HG03575 (cell line): ENCODE measurements around the gene C16orf54.
"Not testable (repeated sequence)": the region's sequence is repeated elsewhere in the genome, so short reads cannot be mapped to it uniquely, and the experiment has no call there.

Source experiments
- ATAC-seq: cut with Tn5 transposase; IDR thresholded peaks from one replicate; pipeline ENCODE4 v1.9.1; 2021; ENCODE audit not compliant: unreplicated experiment, insufficient number of reproducible peaks, low FRiP score; ENCODE audit errors: extremely low read depth

The C16orf54 gene

GRCh38 chr16:29770250-29770929, 24.6 kb upstream of the C16orf54 start:
- no peak for ATAC-seq

GRCh38 chr16:29769507-29769906, 23.7 kb upstream of the C16orf54 start:
- ATAC-seq: no peak

GRCh38 chr16:29767062-29767461, 21.3 kb upstream of the C16orf54 start:
- no peak for ATAC-seq

DNA sequence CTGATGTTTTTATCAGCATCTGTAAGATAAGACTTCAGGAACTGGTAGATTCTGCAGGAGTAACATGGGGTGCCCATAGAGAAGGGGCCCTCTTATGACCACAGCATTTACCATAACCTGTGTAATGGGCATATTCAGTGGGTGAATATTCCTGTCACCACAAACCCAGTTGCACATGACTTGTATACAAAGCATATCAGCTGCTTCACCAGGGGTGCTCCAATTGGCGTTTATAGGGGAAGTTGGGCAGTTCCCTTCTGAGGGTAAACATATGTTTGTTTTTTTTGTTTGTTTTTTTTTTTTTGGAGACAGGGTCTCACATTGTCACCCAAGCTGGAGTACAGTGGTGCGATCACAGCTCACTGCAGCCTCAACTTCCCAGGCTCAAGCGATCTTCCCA, 20.8 kb upstream of the C16orf54 start:
- ATAC-seq: no peak

DNA sequence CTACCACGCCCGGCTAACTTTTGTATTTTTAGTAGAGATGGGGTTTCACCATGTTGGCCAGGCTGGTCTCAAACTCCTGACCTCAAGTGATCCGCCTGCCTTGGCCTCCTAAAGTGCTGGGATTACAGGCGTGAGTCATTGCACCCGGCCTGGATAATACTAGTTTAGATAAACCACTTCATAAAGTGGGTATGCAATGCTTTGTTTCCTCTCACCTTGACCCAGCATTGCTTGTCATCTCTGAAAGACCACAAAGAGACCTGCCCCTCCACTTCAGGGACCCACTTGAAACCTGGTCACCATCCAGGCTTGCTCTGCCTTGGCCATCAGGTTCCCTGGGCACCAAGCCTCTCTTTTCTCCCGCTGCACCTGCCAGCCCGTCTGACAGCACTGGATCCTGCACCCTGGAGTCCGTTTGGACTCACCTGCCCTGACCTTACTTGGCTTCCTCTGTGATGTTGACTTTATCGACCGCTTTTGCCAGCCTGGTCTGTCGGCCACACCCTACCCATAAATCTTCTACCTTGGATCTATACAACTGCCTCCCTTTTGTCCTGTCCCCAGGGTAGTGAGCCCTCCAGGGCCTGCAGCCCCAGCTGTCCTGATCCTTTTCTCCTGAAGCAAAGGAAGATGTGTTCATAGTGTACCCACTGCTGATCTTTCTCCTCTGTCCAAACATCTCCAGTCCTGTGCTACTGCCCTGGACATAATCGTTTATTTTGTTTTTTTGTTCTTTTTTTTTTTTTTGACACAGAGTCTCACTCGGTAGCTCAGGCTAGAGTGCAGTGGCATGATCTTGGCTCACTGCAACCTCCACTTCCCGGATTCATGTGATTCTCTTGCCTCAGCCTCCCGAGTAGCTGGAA, 19.6 kb upstream of the C16orf54 start:
- no peak for ATAC-seq

DNA sequence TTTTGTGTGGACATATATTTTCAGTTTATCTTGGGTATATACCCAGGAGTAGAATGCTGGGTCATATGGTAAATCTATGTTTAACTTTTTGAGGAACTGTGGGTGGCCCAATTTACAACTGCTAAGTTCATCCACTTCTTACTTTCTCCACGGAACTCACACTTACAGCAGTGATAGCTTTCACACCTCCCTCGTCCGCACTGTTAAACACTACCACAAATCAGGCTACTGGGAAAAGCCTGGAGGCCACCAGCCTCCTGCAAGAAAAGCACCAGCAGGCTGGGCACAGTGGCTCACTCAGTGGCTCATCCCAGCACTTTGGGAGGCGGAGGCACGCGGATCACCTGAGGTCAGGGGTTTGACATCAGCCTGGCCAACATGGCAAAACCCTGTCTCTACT, 17.5 kb upstream of the C16orf54 start:
- no peak for ATAC-seq

GRCh38 chr16:29761882-29762281, 16.1 kb upstream of the C16orf54 start:
- no peak for ATAC-seq

DNA sequence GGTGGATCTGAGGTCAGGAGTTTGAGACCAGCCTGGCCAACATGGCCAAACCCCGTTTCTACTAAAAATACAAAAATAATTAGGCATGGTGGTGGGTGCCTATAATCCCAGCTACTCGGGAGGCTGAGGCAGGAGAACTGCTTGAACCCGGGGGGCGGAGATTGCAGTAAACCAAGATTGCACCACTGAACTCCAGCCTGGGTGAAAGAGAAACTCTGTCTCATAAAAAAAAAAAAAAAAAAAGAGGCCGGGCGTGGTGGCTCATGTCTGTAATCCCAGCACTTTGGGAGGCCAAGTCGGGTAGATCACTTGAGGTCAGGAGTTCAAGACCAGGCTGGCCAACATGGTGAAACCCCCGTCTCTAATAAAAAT, 15.5 kb upstream of the C16orf54 start:
- not testable (repeated sequence) for ATAC-seq

DNA sequence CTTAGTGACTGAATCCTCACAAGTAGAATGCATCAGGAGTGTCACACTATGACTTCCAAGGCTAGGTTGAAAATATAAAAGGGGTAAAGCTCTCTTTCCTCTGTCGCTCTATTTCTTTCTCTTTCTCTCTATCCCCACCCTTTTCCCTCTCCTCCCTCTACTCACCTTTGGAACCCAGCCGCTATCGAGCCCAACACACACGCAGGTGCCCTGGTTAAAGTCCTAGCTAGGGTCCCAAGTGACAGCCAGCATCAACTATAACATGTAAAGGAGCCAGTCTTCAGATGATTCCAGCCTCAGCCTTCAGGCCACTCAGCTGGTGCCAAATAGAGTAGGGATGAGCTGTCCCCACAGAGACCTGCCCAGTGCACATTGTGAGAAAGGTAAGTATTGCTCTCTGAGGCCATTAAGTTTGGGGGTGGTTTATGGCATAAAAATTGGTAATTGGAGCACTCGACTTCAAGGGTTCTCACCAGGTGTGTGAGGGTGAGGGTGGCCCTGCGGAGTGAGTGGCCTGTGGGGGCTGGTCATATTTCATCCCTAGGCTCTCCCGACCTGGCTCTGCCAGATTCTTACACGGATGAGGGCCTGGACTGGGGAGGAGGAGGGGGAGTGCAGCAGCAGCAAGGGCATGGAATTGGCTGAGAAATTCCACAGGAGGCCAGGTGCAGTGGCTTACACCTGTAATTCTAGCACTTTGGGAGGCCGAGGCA, 14.9 kb upstream of the C16orf54 start:
- ATAC-seq: no peak

DNA sequence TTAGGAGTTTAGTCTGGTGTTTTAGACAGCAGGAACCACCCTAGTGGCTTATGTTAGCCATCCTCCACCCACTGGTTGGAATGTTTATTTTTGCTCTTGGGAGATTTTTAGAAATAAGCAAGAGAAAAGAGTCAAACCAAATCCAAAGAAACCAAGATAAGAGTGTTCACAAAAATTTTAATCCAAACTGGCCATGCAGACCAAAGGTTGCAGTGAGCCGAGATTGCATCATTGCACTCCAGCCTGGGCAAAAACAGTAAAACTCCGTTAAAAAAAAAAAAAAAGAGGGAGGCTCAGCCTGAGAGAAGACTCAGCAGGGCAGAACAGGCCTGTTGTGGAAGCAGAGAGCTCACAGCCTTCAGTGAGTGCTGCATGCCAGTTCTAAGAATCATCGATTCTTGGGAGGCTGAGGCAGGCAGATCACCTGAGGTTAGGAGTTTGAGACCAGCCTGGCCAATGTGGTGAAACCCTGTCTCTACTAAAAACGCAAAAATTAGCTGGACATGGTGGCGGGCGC, 12.2 kb upstream of the C16orf54 start:
- no peak for ATAC-seq

DNA sequence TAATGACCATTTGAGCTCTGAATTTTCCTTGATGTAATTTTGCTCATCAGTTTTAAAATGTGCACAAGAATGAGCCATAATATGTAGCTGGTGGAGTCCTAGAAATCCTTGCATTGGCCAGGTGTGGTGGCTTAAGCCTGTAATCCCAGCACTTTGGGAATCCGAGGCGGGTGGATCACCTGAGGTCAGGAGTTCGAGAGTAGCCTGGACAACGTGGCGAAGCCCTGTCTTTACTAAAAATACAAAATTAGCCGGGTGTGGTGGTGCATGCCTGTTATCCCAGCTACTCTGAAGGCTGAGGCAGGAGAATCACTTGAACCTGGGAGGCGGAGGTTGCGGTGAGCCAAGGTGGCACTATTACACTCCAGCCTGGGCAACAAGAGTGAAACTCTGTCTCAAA, 11.3 kb upstream of the C16orf54 start:
- not testable (repeated sequence) for ATAC-seq

- ATAC-seq: no peak
These were observed 10.9 kb upstream of the C16orf54 start for GRCh38 chr16:29756654-29757053.

- no peak for ATAC-seq
These were observed 7.7 kb upstream of the C16orf54 start for GRCh38 chr16:29753516-29753915.

DNA sequence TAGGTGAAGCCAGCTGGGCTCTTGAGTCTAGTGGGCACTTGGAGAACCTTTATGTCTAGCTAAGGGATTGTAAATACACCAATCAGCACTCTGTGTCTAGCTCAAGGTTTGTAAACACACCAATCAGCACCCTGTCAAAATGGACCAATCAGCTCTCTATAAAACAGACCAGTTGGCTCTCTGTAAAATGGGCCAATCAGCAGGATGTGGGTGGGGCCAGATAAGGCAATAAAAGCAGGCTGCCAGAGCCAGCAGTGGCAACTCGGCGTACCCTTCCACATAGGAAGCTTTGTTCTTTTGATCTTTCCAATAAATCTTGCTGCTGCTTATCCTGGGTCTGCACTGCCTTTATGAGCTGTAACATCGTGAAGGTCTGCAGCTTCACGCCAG, 3.0 kb upstream of the C16orf54 start:
- ATAC-seq: not testable (repeated sequence)

- no peak for ATAC-seq
These were observed 2.4 kb upstream of the C16orf54 start for GRCh38 chr16:29747947-29748759.

- not testable (repeated sequence) for ATAC-seq
These were observed 728 bp upstream of the C16orf54 start for GRCh38 chr16:29746518-29746917.

- ATAC-seq: no peak
These were observed 503 bp downstream of the C16orf54 start for GRCh38 chr16:29745121-29745852.

DNA sequence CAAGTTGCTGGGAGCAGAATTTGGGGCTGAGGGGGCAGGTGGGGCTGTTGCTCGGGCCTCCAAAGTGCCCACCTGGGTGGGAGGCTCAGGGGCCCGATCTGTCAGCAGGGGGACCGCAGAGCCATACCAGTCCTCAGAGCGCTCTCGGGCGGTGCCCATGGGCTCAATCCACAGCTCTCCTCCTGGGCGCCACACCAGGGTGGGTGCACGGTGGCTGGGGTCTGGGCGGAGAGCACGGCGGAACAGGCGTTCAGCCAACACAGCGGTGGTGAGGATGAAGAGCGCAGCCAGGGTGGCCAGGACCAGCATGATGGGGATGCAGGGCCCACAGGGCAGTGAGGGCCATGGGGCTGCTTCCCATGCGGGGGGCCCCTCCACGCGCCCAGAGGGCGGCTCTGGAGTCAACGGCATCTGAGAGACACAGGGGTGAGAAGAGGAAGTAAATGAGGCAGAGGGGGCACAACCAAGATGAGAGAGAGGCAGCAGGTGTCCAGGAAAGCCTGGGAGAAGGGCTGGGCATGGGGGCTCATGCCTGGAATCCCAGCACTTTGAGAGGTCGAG, 1.2 kb downstream of the C16orf54 start:
- ATAC-seq: no peak
